Upper lobe of left lung (tissue), 4 donors: ENCODE data around the gene PIAS4.

Experiments used
- EP300 ChIP-seq, 4 donors: sonication (generic); formaldehyde crosslinking; IDR thresholded peaks; one replicate each; pipeline ENCODE4 v1.5.1; 2017; ENCODE audit warnings: antibody characterized with exemption in 4 of 4, control low read depth in 2 of 4
- POLR2A ChIP-seq, 4 donors: fragments of 450-650 bp; IDR thresholded peaks; one replicate each; pipeline ENCODE4 v1.5.1; 2016 to 2017; ENCODE audit warnings: antibody characterized with exemption in 4 of 4, mild to moderate bottlenecking in 2 of 4
- TF ChIP-seq, protein P1 (sequence below), 6 experiments: fragments of 450-650 bp in 4 of 6; fragments of 200-600 bp in 2 of 6; sonication (generic) in 2 of 6; IDR thresholded peaks; one replicate each; pipeline ENCODE4 v1.5.1; 2016 to 2019; ENCODE audit warnings: antibody characterized with exemption in 6 of 6

DNA sequence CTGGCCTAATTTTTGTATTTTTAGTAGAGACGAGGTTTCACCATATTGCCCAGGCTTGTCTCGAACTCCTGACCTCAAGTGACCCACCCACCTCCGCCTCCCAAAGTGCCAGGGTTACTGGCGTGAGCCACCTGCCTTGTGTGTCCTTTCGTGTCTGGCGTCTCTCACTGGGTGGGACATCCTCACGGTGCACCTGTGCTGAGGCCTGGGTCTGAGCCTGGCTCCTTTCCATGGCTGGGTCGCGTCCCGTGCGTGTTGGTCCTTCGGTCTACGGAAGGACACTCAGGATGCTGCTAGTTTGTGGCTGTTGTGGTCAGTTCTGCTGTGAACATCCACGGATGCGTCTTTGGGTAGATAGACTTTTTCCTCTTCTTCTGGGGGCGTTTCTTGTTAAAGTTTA, 19.6 kb downstream of the PIAS4 start:
- TF ChIP-seq, protein P1, sequence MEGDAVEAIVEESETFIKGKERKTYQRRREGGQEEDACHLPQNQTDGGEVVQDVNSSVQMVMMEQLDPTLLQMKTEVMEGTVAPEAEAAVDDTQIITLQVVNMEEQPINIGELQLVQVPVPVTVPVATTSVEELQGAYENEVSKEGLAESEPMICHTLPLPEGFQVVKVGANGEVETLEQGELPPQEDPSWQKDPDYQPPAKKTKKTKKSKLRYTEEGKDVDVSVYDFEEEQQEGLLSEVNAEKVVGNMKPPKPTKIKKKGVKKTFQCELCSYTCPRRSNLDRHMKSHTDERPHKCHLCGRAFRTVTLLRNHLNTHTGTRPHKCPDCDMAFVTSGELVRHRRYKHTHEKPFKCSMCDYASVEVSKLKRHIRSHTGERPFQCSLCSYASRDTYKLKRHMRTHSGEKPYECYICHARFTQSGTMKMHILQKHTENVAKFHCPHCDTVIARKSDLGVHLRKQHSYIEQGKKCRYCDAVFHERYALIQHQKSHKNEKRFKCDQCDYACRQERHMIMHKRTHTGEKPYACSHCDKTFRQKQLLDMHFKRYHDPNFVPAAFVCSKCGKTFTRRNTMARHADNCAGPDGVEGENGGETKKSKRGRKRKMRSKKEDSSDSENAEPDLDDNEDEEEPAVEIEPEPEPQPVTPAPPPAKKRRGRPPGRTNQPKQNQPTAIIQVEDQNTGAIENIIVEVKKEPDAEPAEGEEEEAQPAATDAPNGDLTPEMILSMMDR (IDR thresholded peaks at IDR 0.05) = no peak
- no peak for TF ChIP-seq POLR2A (IDR thresholded peaks at IDR 0.05)
- no peak for TF ChIP-seq EP300 (IDR thresholded peaks at IDR 0.05)
